ENCODE data around the gene ERICH2.

The ERICH2 gene

GRCh38 chr2:170842785-170843184, 72.6 kb downstream of the ERICH2 start:
- Histone ChIP-seq H3K4me3 (ENCODE audit: low read length) (no peak overlapping the region), H3K36me3 (ENCODE audit: control insufficient read depth, insufficient read depth, low read length) (no peaks in the 10 kb centered on the region), H3K27ac (ENCODE audit: low read length) (no peak overlapping the region), H3K9me3 (ENCODE audit: control insufficient read depth, insufficient read depth, low read length) (no peaks in the 10 kb centered on the region), H3K27me3 (ENCODE audit: control insufficient read depth, insufficient read depth, low read length) (no peaks in the 10 kb centered on the region), H3K4me1 (ENCODE audit: control insufficient read depth, insufficient read depth, low read length) (no peaks in the 10 kb centered on the region)
- DNase-seq (ENCODE audit: low read depth, low spot score): no peak
- WGBS (ENCODE audit: insufficient coverage, insufficient read length): no CpG with 5 or more reads among the region's 2 CpGs

DNA sequence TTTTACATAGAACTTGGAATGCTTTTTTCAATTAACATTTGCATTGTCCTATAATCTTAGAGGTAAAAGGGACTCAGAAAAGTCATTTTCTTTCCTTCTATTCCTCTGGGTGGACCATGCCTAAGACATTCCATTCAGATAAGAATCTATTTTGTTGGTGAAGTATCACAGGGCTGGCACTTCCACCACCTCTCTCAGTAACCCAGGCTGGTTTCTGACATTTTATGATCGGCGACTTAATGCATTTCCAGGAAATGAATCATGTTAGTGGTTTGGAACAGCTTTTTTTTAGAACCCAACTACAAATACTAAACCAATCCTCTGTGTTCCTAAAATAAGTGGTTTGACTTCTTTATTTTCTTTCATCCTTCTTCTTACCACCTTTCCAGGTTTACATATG, 73.5 kb downstream of the ERICH2 start:
- H3K27me3 ChIP-seq (ENCODE audit: control insufficient read depth, insufficient read depth, low read length): no peaks in the 10 kb centered on the region
- H3K27ac ChIP-seq (ENCODE audit: low read length): no peak overlapping the region
- H3K9me3 ChIP-seq (ENCODE audit: control insufficient read depth, insufficient read depth, low read length): no peaks in the 10 kb centered on the region
- no peaks in the 10 kb centered on the region for H3K4me1 ChIP-seq (ENCODE audit: control insufficient read depth, insufficient read depth, low read length)
- H3K36me3 ChIP-seq (ENCODE audit: control insufficient read depth, insufficient read depth, low read length): no peaks in the 10 kb centered on the region
- WGBS (ENCODE audit: insufficient coverage, insufficient read length): no CpG with 5 or more reads among the region's 2 CpGs
- DNase-seq (ENCODE audit: low read depth, low spot score): no peak
- H3K4me3 ChIP-seq (ENCODE audit: low read length): no peak overlapping the region

GRCh38 chr2:170845343-170845742, 75.2 kb downstream of the ERICH2 start:
- no peaks in the 10 kb centered on the region for H3K36me3 ChIP-seq (ENCODE audit: control insufficient read depth, insufficient read depth, low read length)
- H3K4me3 ChIP-seq (ENCODE audit: low read length): no peak overlapping the region
- H3K4me1 ChIP-seq (ENCODE audit: control insufficient read depth, insufficient read depth, low read length): no peaks in the 10 kb centered on the region
- WGBS (ENCODE audit: insufficient coverage, insufficient read length): no CpG with 5 or more reads among the region's 10 CpGs
- no peak for DNase-seq (ENCODE audit: low read depth, low spot score)
- H3K27me3 ChIP-seq (ENCODE audit: control insufficient read depth, insufficient read depth, low read length): no peaks in the 10 kb centered on the region
- no peaks in the 10 kb centered on the region for H3K9me3 ChIP-seq (ENCODE audit: control insufficient read depth, insufficient read depth, low read length)
- no peak overlapping the region for H3K27ac ChIP-seq (ENCODE audit: low read length)

- no peaks in the 10 kb centered on the region for H3K27me3 ChIP-seq (ENCODE audit: control insufficient read depth, insufficient read depth, low read length)
- H3K9me3 ChIP-seq (ENCODE audit: control insufficient read depth, insufficient read depth, low read length): no peaks in the 10 kb centered on the region
- no peak overlapping the region for H3K27ac ChIP-seq (ENCODE audit: low read length)
- no peak overlapping the region for H3K4me3 ChIP-seq (ENCODE audit: low read length)
- H3K4me1 ChIP-seq (ENCODE audit: control insufficient read depth, insufficient read depth, low read length): no peaks in the 10 kb centered on the region
- DNase-seq (ENCODE audit: low read depth, low spot score): no peak
- no peaks in the 10 kb centered on the region for H3K36me3 ChIP-seq (ENCODE audit: control insufficient read depth, insufficient read depth, low read length)
Measured at GRCh38 chr2:170846314-170846713, 76.1 kb downstream of the ERICH2 start.

DNA sequence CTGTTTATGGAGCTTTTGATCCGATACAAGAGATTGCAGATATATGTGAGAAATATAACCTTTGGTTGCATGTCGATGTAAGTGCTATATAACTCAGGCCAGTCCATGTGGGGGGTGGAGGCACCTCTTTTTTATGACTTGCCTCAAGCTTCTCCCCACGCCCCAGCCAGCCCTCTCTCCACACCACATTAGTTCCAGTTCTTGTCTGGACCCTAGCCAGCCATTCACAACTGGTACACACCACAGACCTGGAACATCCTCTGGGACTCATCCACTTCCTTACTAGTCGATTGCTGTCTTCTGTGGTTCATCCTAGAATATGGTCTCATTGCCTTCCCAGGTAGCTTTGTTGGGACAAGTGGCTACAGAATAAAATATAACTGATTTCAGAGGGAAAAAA, 77.5 kb downstream of the ERICH2 start:
- no peaks in the 10 kb centered on the region for H3K36me3 ChIP-seq (ENCODE audit: control insufficient read depth, insufficient read depth, low read length)
- H3K27me3 ChIP-seq (ENCODE audit: control insufficient read depth, insufficient read depth, low read length): no peaks in the 10 kb centered on the region
- no CpG with 5 or more reads among the region's 4 CpGs for WGBS (ENCODE audit: insufficient coverage, insufficient read length)
- H3K4me1 ChIP-seq (ENCODE audit: control insufficient read depth, insufficient read depth, low read length): no peaks in the 10 kb centered on the region
- no peak overlapping the region for H3K27ac ChIP-seq (ENCODE audit: low read length)
- H3K4me3 ChIP-seq (ENCODE audit: low read length): no peak overlapping the region
- no peak for DNase-seq (ENCODE audit: low read depth, low spot score)
- no peaks in the 10 kb centered on the region for H3K9me3 ChIP-seq (ENCODE audit: control insufficient read depth, insufficient read depth, low read length)

Data from iPS DF 6.9 (cell line).